Measurements from ENCODE around the gene EIF4G3.

DNA sequence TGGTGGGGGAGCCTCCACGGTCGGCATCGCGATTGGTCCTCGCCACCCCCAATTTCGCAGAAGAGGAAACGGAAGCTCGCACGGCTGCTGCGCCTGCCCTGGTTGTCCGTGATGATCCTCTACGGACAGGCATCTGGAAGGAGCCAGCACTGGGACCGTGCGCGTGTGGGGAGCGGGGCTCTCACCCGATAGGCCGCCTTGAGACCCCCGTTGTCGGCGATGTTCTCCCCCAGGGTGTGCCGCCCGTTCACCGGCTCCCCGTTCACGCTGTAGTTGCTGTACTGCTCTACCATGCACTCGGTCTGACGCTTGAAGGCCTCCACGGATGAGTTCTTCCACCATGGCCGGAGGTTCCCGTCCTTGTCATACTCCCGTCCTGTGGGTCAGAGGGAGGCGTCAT lies 48.4 kb upstream of the EIF4G3 start:
- TF ChIP-seq CTCF (conservative IDR thresholded peaks at IDR 0.05) (no peak), ZFX (IDR thresholded peaks at IDR 0.05) (no peak)

Measured in C4-2B (cell line).